Astrocyte (in vitro differentiated cells and primary cell): ENCODE data around the gene CDHR1.

Experiments used
- EZH2 ChIP-seq: IDR thresholded peaks from 2 replicates; pipeline ENCODE4 v1.6.1; 2012; ENCODE audit warnings: mild to moderate bottlenecking, low read length, inconsistent platforms; ENCODE audit not compliant: insufficient read depth
- TF ChIP-seq, protein P1 (sequence below): IDR thresholded peaks from 2 replicates; pipeline ENCODE4 v1.5.1; 2011; ENCODE audit warnings: low read depth, mild to moderate bottlenecking, inconsistent platforms, low read length, moderate library complexity; ENCODE audit not compliant: insufficient read depth

DNA sequence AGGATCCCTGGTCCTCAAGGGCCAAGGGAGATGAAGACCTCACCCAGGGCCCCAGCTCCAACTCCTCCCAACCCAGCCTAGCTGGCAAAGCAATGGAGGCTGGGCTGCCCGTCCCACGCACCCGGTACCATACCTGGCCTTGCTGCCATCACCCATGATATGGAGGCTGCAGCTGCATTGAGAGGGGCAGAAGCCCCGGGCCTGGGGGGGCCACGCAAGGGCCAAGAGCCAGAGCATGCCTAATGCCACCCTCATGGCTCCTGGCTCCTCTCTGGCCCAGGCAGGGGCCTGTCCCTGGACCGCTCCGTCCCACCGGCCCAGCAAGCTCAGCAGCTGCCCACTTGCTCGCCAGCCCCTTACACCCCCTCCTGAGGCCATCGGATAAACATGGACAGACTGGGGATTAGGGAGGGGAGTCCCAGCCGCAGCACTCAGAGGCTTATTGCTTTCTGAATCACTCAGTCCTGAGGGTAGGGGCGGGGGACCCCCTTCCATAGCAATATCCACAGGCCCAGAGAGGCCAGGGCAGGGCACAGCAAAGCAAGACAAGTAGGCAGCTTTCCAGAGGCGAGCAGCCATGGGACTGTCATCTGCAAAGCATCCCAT, 47.0 kb downstream of the CDHR1 start, which contains the start of gene LRIT1:
- TF ChIP-seq EZH2, result no peak
- TF ChIP-seq, protein P1, sequence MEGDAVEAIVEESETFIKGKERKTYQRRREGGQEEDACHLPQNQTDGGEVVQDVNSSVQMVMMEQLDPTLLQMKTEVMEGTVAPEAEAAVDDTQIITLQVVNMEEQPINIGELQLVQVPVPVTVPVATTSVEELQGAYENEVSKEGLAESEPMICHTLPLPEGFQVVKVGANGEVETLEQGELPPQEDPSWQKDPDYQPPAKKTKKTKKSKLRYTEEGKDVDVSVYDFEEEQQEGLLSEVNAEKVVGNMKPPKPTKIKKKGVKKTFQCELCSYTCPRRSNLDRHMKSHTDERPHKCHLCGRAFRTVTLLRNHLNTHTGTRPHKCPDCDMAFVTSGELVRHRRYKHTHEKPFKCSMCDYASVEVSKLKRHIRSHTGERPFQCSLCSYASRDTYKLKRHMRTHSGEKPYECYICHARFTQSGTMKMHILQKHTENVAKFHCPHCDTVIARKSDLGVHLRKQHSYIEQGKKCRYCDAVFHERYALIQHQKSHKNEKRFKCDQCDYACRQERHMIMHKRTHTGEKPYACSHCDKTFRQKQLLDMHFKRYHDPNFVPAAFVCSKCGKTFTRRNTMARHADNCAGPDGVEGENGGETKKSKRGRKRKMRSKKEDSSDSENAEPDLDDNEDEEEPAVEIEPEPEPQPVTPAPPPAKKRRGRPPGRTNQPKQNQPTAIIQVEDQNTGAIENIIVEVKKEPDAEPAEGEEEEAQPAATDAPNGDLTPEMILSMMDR, result no peak
